Measurements from ENCODE around the gene AR.

Gene AR

DNA sequence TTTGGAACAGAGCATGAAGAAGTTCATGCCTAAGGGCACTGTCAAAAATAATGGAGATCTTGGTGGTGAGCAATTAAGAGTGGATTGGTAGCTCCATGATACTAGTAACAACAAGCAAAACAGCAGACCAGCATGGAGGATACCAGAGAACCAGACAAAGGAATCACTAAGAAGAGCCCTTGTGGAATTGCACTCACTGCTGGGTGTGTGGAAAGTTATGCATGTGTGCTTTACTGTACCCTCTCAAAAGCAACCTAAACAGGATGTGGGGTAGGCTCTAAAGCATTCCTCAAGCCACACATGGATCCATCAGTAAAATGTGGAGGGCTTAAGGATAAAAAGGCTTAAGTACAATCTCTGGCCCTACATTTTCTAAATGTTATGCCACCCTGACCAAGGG, 69.5 kb downstream of the AR start:
- Histone ChIP-seq H3K4me1 (ENCODE audit: insufficient read depth, insufficient read length) (no peaks in the 10 kb centered on the region), H3K9ac (ENCODE audit: insufficient read length, low read depth) (no peak overlapping the region), H3K36me3 (ENCODE audit: insufficient read depth, insufficient read length, low read length) (no peaks in the 10 kb centered on the region), H3K27me3 (ENCODE audit: insufficient read depth, insufficient read length) (no peaks in the 10 kb centered on the region), H3K4me3 (ENCODE audit: insufficient read length, low read depth) (no peak overlapping the region), H3K9me3 (ENCODE audit: insufficient read depth, low read length) (no peaks in the 10 kb centered on the region)
- no peak for DNase-seq (ENCODE audit: low read depth, low spot score)
- TF ChIP-seq SUZ12 (IDR thresholded peaks at IDR 0.05; ENCODE audit: extremely low read depth, insufficient read depth, insufficient read length), result no peak
- no peak for TF ChIP-seq ZNF274 (IDR thresholded peaks at IDR 0.05; ENCODE audit: low read depth, low read length)
- TF ChIP-seq YY1 (IDR thresholded peaks at IDR 0.05; ENCODE audit: insufficient read depth, insufficient read length), result no peak

DNA sequence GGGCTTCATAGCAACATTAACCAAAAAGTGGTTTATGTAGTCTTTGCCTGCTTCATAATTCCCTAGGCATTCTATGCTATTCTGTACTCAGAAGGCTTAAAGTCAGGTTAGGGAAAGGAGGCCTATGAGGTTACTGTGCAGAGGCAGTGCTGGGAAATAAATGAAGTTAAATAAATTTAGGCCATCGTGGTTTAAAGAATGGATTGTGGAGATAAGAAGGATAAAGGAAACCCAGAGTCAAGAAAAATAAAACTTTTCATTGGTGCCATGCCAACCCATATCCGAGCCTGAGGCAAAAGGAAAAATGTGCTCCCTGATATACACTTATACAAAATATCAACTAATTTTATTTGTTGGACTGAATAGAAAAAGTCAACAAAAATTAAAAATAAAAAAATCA, 70.2 kb downstream of the AR start:
- H3K36me3 ChIP-seq (ENCODE audit: insufficient read depth, insufficient read length, low read length), result no peaks in the 10 kb centered on the region
- H3K27me3 ChIP-seq (ENCODE audit: insufficient read depth, insufficient read length), result no peaks in the 10 kb centered on the region
- H3K4me3 ChIP-seq (ENCODE audit: insufficient read length, low read depth), result no peak overlapping the region
- no peak overlapping the region for H3K9ac ChIP-seq (ENCODE audit: insufficient read length, low read depth)
- no peak for DNase-seq (ENCODE audit: low read depth, low spot score)
- H3K4me1 ChIP-seq (ENCODE audit: insufficient read depth, insufficient read length), result no peaks in the 10 kb centered on the region
- H3K9me3 ChIP-seq (ENCODE audit: insufficient read depth, low read length), result no peaks in the 10 kb centered on the region
- no peak for TF ChIP-seq YY1 (IDR thresholded peaks at IDR 0.05; ENCODE audit: insufficient read depth, insufficient read length)
- TF ChIP-seq SUZ12 (IDR thresholded peaks at IDR 0.05; ENCODE audit: extremely low read depth, insufficient read depth, insufficient read length), result no peak
- TF ChIP-seq ZNF274 (IDR thresholded peaks at IDR 0.05; ENCODE audit: low read depth, low read length), result no peak

DNA sequence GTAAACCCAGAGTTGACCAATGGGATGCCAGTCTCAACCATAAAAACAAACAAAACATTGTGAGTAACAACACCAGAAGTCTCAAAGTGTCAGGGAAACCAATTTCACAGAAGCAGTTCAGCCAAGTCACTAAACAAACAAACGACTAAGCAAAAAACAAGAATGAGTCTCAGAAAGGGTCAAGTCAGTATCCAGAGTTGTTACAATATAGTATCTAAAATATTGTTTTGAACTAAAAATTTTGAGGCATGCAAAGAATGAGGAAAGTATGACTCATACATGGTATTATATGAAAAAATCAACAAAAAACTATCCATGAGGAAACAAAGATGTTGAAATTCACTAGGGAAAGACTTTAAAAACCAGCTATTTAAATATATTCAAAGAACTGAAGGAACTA, 70.6 kb downstream of the AR start:
- Histone ChIP-seq H3K27me3 (ENCODE audit: insufficient read depth, insufficient read length) (no peaks in the 10 kb centered on the region), H3K4me1 (ENCODE audit: insufficient read depth, insufficient read length) (no peaks in the 10 kb centered on the region), H3K36me3 (ENCODE audit: insufficient read depth, insufficient read length, low read length) (no peaks in the 10 kb centered on the region), H3K4me3 (ENCODE audit: insufficient read length, low read depth) (no peak overlapping the region), H3K9ac (ENCODE audit: insufficient read length, low read depth) (no peak overlapping the region), H3K9me3 (ENCODE audit: insufficient read depth, low read length) (no peaks in the 10 kb centered on the region)
- DNase-seq (ENCODE audit: low read depth, low spot score), result no peak
- TF ChIP-seq YY1 (IDR thresholded peaks at IDR 0.05; ENCODE audit: insufficient read depth, insufficient read length) (no peak), SUZ12 (IDR thresholded peaks at IDR 0.05; ENCODE audit: extremely low read depth, insufficient read depth, insufficient read length) (no peak), ZNF274 (IDR thresholded peaks at IDR 0.05; ENCODE audit: low read depth, low read length) (no peak)

DNA sequence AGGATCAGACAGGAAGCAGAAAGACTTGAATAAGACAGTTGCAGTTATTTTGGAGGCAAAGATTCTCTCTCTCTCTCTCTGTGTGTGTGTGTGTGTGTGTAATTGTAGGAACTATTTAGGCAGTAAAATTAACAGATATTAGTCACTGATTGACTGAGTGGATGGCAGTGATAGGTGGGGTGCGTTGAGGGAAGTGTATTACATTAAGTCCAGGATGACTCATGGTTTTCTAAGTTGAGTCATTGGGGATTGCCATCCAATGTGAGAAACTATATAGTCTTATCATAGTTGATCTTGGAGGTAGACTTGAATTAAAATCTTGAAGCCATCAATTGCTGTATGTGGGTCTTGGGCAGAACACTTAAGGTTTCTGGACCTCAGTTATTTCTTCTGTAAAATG, 75.4 kb downstream of the AR start:
- DNase-seq (ENCODE audit: low read depth, low spot score), result no peak
- Histone ChIP-seq H3K4me1 (ENCODE audit: insufficient read depth, insufficient read length) (no peaks in the 10 kb centered on the region), H3K4me3 (ENCODE audit: insufficient read length, low read depth) (no peak overlapping the region), H3K36me3 (ENCODE audit: insufficient read depth, insufficient read length, low read length) (no peaks in the 10 kb centered on the region), H3K9ac (ENCODE audit: insufficient read length, low read depth) (no peak overlapping the region), H3K27me3 (ENCODE audit: insufficient read depth, insufficient read length) (no peaks in the 10 kb centered on the region), H3K9me3 (ENCODE audit: insufficient read depth, low read length) (peaks cover 6% of the 10 kb centered on the region; the same call in 1 of the 2 replicates)
- TF ChIP-seq YY1 (IDR thresholded peaks at IDR 0.05; ENCODE audit: insufficient read depth, insufficient read length), result no peak
- TF ChIP-seq SUZ12 (IDR thresholded peaks at IDR 0.05; ENCODE audit: extremely low read depth, insufficient read depth, insufficient read length), result no peak
- no peak for TF ChIP-seq ZNF274 (IDR thresholded peaks at IDR 0.05; ENCODE audit: low read depth, low read length)

DNA sequence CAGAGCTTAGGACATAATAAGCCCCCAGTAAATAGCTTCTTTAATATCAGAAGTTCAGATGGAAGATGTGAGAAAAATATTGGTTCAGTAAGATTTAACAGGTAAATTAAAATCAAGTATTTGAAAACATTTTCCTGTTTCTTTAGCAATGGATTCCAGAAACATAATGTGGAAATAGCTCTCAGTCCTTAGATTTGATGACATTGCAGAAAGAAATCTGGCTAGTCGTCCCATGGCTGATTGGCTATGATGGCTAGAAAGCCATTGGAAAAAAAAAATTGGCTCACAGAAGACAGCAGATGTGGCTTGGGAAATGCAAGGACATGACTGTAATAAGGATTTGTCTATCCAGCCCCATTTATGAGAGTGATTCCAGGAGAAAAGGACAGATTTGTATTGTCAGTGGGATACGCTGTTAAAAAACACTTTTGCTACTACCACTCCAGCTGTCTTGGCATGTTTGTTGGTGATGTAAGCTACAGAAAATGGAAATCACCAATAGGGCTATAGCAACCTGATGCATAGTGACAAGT, 78.3 kb downstream of the AR start:
- TF ChIP-seq ZNF274 (IDR thresholded peaks at IDR 0.05; ENCODE audit: low read depth, low read length) (no peak), SUZ12 (IDR thresholded peaks at IDR 0.05; ENCODE audit: extremely low read depth, insufficient read depth, insufficient read length) (no peak), YY1 (IDR thresholded peaks at IDR 0.05; ENCODE audit: insufficient read depth, insufficient read length) (no peak)
- no peak for DNase-seq (ENCODE audit: low read depth, low spot score)
- H3K36me3 ChIP-seq (ENCODE audit: insufficient read depth, insufficient read length, low read length), result no peaks in the 10 kb centered on the region
- no peak overlapping the region for H3K4me3 ChIP-seq (ENCODE audit: insufficient read length, low read depth)
- H3K9me3 ChIP-seq (ENCODE audit: insufficient read depth, low read length), result peaks cover 6% of the 10 kb centered on the region; the same call in 1 of the 2 replicates
- H3K9ac ChIP-seq (ENCODE audit: insufficient read length, low read depth), result no peak overlapping the region
- no peaks in the 10 kb centered on the region for H3K27me3 ChIP-seq (ENCODE audit: insufficient read depth, insufficient read length)
- no peaks in the 10 kb centered on the region for H3K4me1 ChIP-seq (ENCODE audit: insufficient read depth, insufficient read length)

DNA sequence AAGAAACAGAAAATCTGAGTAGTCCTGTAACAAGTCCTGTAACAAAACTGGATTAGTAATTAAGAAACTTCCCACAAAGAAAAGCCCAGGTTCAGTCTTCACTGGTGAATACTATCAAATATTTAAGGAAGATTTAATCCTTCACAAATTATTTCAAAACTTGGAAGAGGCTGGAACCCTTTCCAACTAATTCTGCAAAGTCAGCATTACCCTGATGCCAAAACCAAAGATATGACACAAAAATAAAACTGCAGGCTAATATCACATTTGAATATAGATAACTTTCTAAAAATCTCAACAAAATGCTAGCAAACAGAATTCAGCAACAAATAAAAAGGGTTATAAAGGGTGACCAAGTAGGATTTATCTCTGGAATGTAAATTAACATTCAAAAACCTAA, 80.5 kb downstream of the AR start:
- no peak overlapping the region for H3K4me3 ChIP-seq (ENCODE audit: insufficient read length, low read depth)
- no peak overlapping the region for H3K9ac ChIP-seq (ENCODE audit: insufficient read length, low read depth)
- peaks cover 6% of the 10 kb centered on the region; the same call in 1 of the 2 replicates for H3K9me3 ChIP-seq (ENCODE audit: insufficient read depth, low read length)
- DNase-seq (ENCODE audit: low read depth, low spot score), result no peak
- TF ChIP-seq YY1 (IDR thresholded peaks at IDR 0.05; ENCODE audit: insufficient read depth, insufficient read length) (no peak), ZNF274 (IDR thresholded peaks at IDR 0.05; ENCODE audit: low read depth, low read length) (no peak), SUZ12 (IDR thresholded peaks at IDR 0.05; ENCODE audit: extremely low read depth, insufficient read depth, insufficient read length) (no peak)
- H3K27me3 ChIP-seq (ENCODE audit: insufficient read depth, insufficient read length), result no peaks in the 10 kb centered on the region
- no peaks in the 10 kb centered on the region for H3K4me1 ChIP-seq (ENCODE audit: insufficient read depth, insufficient read length)
- H3K36me3 ChIP-seq (ENCODE audit: insufficient read depth, insufficient read length, low read length), result no peaks in the 10 kb centered on the region

DNA sequence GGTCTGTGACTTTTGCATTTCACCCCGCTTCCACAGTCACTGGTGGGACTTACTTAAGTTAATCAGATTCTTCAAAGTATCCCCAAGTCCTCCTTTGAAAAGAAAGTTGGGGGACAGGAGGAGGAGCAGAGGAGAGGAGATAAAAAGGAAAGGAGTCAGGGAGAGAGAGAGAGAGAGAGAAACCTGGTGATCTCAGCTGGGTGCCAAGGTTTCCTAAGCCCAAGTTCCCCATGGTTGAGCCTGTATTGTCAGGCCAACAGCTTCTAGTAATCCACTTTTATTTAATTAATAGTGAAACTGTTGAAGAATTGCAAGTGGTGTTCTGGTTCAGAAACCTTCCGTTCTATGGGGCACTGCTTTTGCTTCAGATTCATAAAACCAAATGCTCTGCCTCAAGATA, 91.6 kb downstream of the AR start:
- no peak overlapping the region for H3K9ac ChIP-seq (ENCODE audit: insufficient read length, low read depth)
- no peaks in the 10 kb centered on the region for H3K27me3 ChIP-seq (ENCODE audit: insufficient read depth, insufficient read length)
- no peaks in the 10 kb centered on the region for H3K9me3 ChIP-seq (ENCODE audit: insufficient read depth, low read length)
- no peaks in the 10 kb centered on the region for H3K36me3 ChIP-seq (ENCODE audit: insufficient read depth, insufficient read length, low read length)
- TF ChIP-seq ZNF274 (IDR thresholded peaks at IDR 0.05; ENCODE audit: low read depth, low read length), result no peak
- no peak for TF ChIP-seq YY1 (IDR thresholded peaks at IDR 0.05; ENCODE audit: insufficient read depth, insufficient read length)
- no peak for TF ChIP-seq SUZ12 (IDR thresholded peaks at IDR 0.05; ENCODE audit: extremely low read depth, insufficient read depth, insufficient read length)
- H3K4me3 ChIP-seq (ENCODE audit: insufficient read length, low read depth), result no peak overlapping the region
- no peak for DNase-seq (ENCODE audit: low read depth, low spot score)
- no peaks in the 10 kb centered on the region for H3K4me1 ChIP-seq (ENCODE audit: insufficient read depth, insufficient read length)
